ENCODE results near the gene JDP2. TPM values are rescaled to one million over a fixed set of nuclear protein-coding genes. Genes with fewer than 3 reads are reported as not detected.
A peak's percentile ranks its signal among the peaks of the same experiment; 100 is the strongest.

JDP2 gene
- total RNA-seq, 1 experiment from 2014 or later, result 76.1 TPM

DNA sequence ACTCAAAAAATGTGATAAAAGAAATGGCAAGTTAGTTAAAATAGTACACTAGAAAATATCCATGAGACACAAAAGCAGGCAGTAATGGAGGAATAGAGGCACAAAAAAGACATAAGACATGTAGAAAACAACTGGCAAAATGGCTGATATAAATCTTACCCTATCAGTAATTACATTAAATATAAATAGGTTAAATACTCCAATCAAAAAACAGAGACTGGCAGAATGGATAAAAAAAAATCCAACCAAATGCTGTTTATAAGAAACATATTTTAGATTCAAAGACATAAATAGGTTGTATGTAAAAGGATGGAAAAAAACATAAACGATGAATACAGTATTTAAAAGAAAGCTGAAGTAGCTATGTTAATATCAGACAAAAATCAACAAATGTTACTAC, 79.1 kb downstream of the JDP2 start:
- no peaks in the 10 kb centered on the region for H3K27me3 ChIP-seq
- H3K36me3 ChIP-seq, result no peaks in the 10 kb centered on the region
- no peak for DNase-seq
- H3K9me3 ChIP-seq, result no peaks in the 10 kb centered on the region
- H3K4me3 ChIP-seq, result no peak overlapping the region

DNA sequence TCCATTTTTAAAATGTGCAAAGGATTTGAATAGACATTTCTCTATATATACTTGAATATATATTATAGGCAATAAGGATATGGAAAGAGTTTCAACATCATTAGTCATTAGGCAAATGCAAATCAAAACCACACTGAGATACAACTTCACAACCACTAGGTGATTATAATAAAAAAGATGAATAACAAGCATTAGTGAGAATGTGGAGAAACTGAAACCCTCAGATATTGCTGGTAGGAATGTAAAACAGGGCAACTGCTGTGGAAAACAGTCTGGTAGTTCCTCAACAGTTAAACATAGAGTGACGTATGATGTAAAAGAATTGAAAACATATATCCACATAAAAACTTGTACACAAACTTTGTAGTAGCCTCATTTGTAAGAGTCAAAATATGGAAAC, 82.7 kb downstream of the JDP2 start:
- no peak for DNase-seq
- H3K27me3 ChIP-seq, result no peaks in the 10 kb centered on the region

DNA sequence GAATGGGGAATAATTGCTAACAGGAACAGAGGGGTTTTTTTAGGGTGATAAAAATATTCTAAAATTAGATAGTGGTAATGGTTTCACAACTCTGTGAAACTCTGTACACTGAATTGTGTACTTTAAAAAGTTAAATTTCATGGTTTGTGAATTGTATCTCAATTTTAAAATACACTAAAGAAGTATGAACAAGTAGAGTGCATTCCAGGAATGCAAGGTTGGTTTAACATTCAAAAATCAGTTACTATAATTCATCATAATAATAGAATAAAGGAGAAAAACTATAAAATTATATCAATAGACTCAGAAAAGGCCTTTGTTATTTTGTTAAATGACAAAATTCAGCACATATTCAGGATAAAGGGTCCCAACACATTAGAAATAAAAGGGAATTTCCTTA, 83.4 kb downstream of the JDP2 start:
- Histone ChIP-seq H3K4me3 (no peak overlapping the region), H3K36me3 (no peaks in the 10 kb centered on the region), H3K27me3 (no peaks in the 10 kb centered on the region), H3K9me3 (no peaks in the 10 kb centered on the region)
- DNase-seq, result no peak

More for the DNA sequence above, 82.7 kb downstream of the JDP2 start:
- no peaks in the 10 kb centered on the region for H3K36me3 ChIP-seq
- H3K4me3 ChIP-seq, result no peak overlapping the region
- H3K9me3 ChIP-seq, result no peaks in the 10 kb centered on the region

DNA sequence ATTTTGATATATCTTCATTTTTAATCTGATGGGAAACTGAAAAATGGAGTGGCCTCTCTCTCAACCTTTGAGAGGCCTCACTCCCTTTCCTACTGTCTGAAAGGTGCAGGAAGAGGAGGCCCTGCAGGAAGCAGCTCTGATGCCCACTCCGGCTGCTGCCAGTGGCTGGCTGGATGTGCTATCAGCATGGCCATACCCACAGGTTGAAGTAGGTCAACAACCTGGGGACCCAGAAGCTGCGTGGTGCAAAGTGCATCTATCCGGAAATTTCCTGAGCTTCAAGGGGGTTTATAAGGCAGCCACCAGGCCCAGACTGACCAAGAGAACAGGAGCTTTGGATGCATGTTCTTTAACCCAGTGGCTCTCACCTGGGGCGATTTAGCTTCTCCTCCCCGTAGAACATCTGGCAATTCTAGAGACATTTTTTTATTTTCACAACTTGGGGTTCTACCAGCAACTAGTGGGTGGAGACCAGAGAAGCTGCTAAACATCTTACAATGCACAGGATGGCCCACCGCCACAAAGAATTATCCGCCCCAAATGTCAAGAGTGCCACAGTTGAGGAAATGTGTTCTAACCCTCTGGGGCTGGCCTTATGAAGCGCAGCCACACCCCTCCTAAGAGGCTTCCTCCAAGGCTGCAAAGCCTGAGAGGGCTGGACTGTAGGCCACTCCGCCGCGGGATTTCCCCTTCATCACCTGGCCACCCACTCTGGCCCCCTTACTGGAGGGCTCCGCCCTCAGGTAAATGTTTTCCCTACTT, 86.3 kb downstream of the JDP2 start:
- H3K4me3 ChIP-seq, result no peak overlapping the region
- H3K27me3 ChIP-seq, result no peaks in the 10 kb centered on the region
- H3K9me3 ChIP-seq, result no peaks in the 10 kb centered on the region
- no peak for DNase-seq
- H3K36me3 ChIP-seq, result no peaks in the 10 kb centered on the region

DNA sequence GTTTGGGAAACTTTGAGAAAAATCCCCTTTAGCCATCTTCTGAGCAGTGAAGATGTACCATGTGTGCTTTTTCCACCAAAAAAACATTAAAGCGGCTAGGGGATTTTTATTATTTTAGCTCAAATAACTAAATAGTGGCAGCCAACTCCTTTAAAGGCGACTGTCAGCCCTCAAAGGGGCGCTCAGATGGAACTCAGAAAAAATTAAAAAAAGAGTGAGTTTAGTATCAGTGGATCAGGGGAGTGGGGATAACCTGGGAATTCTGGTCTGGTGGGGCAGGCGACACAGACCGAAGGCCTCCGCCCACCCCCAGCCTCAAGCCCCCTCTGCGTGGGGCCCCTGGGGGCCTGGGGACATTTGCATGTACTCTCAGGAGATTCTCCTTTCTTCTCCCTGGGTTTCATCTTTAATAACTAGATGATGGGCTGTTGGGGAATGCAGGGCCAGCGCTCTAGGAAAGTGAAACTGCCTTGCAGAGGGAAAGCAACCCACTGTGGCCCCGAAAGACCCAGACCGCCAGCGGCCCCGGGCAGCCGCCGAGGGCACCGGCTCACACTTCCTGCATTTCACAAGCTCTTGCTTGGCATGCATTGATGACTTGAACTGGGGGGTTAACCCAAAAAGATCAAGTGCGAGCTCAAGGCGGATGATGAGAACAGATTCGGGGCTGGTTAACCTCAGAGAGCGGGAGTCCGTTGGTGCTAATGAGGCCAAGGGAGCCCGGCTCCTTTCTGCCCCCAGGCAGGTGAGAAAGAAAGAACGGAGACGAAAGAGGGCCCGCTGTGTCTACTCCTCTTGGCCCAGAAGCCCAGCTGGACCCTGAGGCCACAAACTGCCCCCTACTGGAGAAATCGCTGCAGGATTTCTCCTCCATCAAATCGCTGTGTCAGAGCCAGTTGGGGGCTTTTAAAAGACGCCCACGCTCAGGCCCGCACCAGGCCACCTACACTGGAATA, 87.1 kb downstream of the JDP2 start:
- no peaks in the 10 kb centered on the region for H3K27me3 ChIP-seq
- peak overlapping the region; percentile 17; the same call in 1 of the 2 replicates for H3K4me3 ChIP-seq
- H3K36me3 ChIP-seq, result no peaks in the 10 kb centered on the region
- peak; percentile 27 for DNase-seq
- H3K9me3 ChIP-seq, result no peaks in the 10 kb centered on the region

DNA sequence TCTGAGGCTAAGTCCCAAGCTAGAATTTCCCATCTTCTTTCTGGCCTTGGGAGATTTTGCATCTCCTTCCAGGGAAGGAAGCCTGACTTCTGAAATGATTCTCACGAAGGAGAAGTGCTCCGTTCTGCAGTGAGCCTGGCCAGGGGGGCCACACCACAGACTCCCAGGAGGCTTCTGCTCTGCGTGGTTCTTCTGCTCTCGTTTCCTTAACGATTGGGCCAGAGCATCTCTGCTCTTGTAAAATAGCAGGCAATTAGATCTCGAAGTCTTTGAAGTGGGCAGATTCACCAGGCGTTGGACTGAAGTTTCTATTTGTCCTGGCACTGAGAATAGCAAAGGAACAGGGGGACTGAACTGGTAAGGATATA, 87.8 kb downstream of the JDP2 start:
- H3K4me3 ChIP-seq, result no peak overlapping the region
- H3K9me3 ChIP-seq, result no peaks in the 10 kb centered on the region
- DNase-seq, result no peak
- H3K27me3 ChIP-seq, result no peaks in the 10 kb centered on the region
- H3K36me3 ChIP-seq, result no peaks in the 10 kb centered on the region

DNA sequence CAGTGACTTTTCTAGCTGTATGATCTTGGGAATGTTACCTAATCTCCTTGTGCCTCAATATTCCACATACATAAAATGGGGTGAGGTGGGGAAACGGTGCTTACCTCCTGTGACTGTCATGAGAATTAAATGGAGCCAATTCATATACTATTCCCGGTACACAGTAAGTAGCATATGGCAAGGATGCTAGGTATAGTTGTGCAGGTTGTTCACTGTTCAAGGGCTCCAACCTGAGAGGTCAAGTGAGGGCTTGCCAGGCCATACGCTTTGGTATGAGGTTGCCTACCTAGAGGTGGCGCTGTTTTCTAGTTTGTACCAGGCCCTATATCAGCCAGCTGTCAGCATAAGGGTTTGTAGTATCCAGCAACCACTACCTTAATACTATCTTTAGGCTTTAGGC, 90.8 kb downstream of the JDP2 start:
- DNase-seq, result no peak

DNA sequence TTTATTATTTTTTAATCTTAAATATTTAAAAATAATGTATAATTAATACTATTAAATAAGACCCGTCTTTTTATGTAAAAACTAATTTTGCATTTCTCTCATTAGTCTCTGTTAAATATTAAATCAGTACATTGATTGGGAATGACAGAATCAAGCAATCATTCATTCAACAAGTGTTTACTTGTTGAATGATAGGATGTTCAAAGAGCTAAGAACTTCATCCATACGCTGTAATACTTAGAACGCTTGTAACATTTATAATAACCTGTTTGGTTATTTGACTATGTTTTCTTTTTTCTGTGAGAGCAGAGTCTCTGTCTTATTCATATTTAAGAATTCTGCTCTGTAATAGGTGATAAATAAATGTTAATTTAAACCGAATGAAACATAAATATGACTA, 91.6 kb downstream of the JDP2 start:
- H3K36me3 ChIP-seq, result no peaks in the 10 kb centered on the region
- no peaks in the 10 kb centered on the region for H3K9me3 ChIP-seq
- H3K27me3 ChIP-seq, result no peaks in the 10 kb centered on the region
- DNase-seq, result no peak
- H3K4me3 ChIP-seq, result no peak overlapping the region

More for the DNA sequence above, 90.8 kb downstream of the JDP2 start:
- Histone ChIP-seq H3K27me3 (no peaks in the 10 kb centered on the region), H3K9me3 (no peaks in the 10 kb centered on the region), H3K4me3 (no peak overlapping the region), H3K36me3 (no peaks in the 10 kb centered on the region)

DNA sequence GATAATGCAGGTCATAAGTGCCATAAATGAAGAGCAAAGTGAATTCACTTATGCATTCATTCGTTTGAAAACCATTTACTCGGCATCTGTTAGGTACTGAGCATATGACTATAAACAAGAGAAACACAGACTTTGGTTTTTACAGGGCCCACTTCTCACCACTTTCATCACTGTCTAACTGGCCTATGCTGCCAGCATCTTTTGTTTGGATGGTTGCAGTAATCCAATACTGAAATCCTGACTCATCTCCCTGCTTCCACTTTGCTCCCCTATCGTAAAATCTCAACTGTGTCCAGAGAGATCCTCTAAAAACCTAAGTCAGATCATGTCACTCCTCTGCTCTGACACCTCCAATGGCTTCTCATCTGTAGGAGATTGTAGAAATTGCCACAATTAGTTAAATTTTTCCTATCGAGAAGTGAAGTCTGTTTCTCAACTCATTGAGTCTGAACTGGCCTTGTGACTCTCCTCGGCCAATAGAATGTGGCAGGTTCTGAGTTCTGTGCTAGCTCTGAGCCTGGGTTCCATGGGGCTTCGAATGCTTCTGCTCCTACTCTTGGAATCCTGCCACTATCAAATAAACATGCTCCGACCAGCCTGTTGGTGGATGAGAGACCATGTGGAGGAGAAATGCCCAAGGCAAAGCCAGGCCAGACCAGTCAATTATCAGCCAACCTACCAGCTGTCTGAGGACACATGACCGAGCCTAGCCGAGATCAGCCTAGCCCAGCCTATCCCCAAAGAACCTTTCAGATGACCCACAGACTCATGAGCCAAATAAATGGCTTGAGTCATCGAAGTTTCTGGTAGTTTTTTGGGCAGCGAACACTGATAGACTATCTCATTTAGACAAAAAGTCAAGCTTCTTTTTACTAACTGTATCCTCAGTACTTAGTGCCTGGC, 92.3 kb downstream of the JDP2 start:
- no peaks in the 10 kb centered on the region for H3K27me3 ChIP-seq
- no peaks in the 10 kb centered on the region for H3K36me3 ChIP-seq
- DNase-seq, result no peak
- H3K4me3 ChIP-seq, result no peak overlapping the region
- no peaks in the 10 kb centered on the region for H3K9me3 ChIP-seq

DNA sequence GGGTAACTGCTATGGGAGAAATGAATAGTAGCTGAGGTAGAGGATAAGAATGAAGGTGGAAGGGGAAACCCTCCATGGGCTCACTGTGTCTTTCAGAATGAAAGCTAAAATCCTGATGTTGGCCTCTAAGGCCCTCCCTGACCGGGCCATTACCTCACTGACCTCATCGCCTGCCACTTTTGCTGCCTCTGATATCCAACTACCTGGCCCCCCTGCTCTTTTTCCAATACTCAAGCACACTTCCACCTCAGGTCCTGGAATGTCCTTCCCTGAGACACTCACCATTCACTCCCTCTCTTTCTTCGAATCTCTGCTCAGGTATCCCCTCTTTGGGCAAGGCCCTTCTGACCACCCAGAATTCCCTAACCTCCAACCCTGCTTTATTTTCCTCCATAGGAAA, 93.0 kb downstream of the JDP2 start:
- Histone ChIP-seq H3K4me3 (no peak overlapping the region), H3K9me3 (no peaks in the 10 kb centered on the region), H3K36me3 (no peaks in the 10 kb centered on the region), H3K27me3 (no peaks in the 10 kb centered on the region)
- DNase-seq, result no peak

DNA sequence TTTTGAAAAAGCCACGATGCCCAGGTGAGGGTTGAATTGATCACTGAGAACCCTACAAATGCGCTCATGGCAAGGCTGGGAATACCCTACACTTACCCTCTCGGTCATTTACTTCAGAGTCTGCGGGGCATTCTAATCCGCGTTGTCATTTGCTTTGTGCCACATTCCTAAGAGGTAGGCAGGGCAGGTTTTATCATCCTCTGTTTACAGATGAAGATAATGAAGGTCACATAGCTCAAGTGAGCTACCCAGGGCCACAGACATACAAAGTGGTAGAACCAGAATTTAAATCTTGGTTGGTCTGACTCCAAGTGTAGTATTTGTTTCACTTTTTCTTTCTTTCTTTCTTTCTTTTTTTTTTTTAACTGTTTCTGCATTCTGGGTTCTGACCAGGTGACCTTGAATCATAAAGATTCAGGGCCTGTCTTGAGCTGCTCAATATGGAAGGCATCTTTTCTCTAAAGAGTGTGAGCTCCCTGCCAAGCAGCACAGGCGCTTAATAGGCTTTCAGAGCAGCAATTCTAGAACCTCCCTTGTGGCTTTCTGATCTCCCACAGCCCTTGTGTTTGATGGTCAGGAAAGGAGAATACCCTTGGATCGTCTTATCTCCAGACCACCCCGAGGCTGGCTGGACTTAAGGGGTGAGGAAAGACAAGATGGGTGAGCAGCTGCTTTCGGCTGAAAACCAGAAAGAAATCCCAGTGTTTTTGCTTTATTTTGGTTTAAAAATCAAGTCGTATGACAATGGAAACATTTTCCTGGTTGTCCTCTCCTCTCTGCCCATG, 93.8 kb downstream of the JDP2 start:
- Histone ChIP-seq H3K27me3 (no peaks in the 10 kb centered on the region), H3K36me3 (no peaks in the 10 kb centered on the region), H3K4me3 (no peak overlapping the region), H3K9me3 (no peaks in the 10 kb centered on the region)
- DNase-seq, result no peak

DNA sequence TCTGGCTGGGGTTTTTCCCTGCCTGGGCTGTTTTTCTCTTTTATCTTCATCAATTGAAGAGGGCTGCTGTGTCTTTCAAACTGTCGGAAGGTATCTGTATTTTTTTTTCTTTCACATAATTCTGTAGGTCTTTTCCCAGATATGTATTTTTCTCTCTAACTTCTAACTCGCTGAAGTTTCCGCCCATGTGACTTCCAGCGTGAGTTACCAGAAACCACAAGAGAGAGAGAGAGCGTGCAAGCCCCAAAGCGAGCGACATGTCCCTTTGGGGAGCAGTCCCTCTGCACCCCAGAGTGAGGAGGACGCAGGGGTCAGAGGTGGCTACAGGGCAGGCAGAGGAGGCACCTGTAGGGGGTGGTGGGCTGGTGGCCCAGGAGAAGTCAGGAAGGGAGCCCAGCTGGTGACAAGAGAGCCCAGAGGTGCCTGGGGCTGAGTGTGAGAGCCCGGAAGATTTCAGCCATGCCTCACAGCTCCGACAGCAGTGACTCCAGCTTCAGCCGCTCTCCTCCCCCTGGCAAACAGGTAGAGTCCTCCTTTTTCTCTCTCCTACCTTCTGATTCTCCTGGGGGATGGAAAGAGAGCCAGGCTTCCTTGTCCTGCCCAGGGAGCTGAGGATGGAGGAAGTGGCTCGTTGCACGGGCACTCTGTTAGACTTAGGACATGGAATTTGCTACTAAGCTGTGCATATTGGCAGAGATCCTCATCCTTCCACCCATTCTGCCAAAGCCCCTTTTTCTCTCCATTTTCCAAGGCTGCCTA, 94.6 kb downstream of the JDP2 start, which contains the start of gene BATF:
BATF (plus strand) TSS at position 246 of the 759 bp plus-strand sequence; CDS start at position 460, 214 bp downstream.
- Histone ChIP-seq H3K36me3 (no peaks in the 10 kb centered on the region), H3K4me3 (no peak within 1 kb of the TSS), H3K27me3 (no peaks in the 10 kb centered on the region), H3K9me3 (no peaks in the 10 kb centered on the region)
- DNase-seq, result no peak

DNA sequence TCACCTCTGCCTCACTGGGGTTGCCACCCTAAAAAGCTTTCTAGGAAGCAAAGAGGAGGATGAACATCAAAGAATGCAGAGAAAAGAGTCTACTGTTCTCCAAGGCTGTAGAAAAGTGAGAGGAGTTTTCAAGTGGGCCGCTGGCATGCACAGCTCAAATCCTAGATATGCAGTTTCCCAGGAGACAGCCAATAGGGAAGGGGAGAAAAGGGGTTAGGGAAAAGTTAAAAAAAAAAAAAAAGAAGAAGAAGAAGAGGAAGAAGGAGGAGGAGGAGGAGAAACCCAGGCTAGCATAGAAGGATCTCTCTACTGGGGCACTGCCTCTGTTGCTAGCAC, 95.1 kb downstream of the JDP2 start:
- H3K9me3 ChIP-seq, result no peaks in the 10 kb centered on the region
- no peaks in the 10 kb centered on the region for H3K27me3 ChIP-seq
- no peaks in the 10 kb centered on the region for H3K36me3 ChIP-seq
- DNase-seq, result no peak
- no peak overlapping the region for H3K4me3 ChIP-seq
